Measurements from ENCODE around the gene THBS1. TPM values are rescaled to one million over a fixed set of nuclear protein-coding genes. Genes with fewer than 3 reads are reported as not detected.

THBS1 gene
- polyA plus RNA-seq (2013), result 2.3 TPM

DNA sequence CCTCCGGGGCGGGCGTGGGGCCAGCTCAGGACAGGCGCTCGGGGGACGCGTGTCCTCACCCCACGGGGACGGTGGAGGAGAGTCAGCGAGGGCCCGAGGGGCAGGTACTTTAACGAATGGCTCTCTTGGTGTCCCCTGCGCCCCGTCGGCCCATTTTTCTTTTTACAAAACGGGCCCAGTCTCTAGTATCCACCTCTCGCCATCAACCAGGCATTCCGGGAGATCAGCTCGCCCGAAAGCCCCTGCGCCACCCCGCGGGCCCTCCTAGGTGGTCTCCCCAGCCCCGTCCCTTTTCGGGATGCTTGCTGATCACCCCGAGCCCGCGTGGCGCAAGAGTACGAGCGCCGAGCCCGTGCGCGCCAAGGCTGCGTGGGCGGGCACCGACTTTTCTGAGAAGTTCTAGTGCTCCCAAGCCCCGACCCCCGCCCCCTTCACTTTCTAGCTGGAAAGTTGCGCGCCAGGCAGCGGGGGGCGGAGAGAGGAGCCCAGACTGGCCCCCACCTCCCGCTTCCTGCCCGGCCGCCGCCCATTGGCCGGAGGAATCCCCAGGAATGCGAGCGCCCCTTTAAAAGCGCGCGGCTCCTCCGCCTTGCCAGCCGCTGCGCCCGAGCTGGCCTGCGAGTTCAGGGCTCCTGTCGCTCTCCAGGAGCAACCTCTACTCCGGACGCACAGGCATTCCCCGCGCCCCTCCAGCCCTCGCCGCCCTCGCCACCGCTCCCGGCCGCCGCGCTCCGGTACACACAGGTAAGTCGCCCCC lies at the start of gene THBS1:
THBS1 (plus strand) TSS at position 595 of the 757 bp plus-strand sequence. CDS start 779 bp downstream, outside the sequence.
- ChIA-PET CTCF (interaction anchor here (0.7 to 5.2 kb wide), 14 partner anchors 15 to 881 kb away, joined by 3 to 54 read pairs (median 4); no protein-coding TSS in a partner anchor), POLR2A (no interaction called here)
- H3K36me3 ChIP-seq (ENCODE audit: control insufficient read depth in 4 of 4, insufficient read depth in 4 of 4, low read length in 3 of 4), result no peaks in the 10 kb centered on the region
- peaks cover 0 to 4% (median 0%) of the 10 kb centered on the region in 5 experiments for H3K9me3 ChIP-seq (ENCODE audit: control extremely low read depth in 1 of 5, control insufficient read depth in 4 of 5, insufficient read depth in 2 of 5, low read depth in 1 of 5, low read length in 4 of 5)
- DNase-seq, result peak; percentile 24 to 70 (median 57)
- under 1% methylated on average over 65 of the region's 74 CpGs for WGBS (ENCODE audit: insufficient coverage)
- peak within 1 kb of the TSS; percentile 35 to 74 (median 59) for H3K4me3 ChIP-seq (ENCODE audit: control insufficient read depth in 1 of 7, extremely low read depth in 1 of 7, insufficient read depth in 4 of 7, low read depth in 2 of 7, low read length in 6 of 7)
- peaks cover 0 to 17% (median 4%) of the 10 kb centered on the region in 5 experiments for H3K27me3 ChIP-seq (replicated peaks in 2 of 5; ENCODE audit: control insufficient read depth in 4 of 5, insufficient read depth in 5 of 5, low read length in 4 of 5)
- H3K27ac ChIP-seq (ENCODE audit: insufficient read depth in 1 of 2, low read depth in 1 of 2, low read length in 2 of 2, poor library complexity in 1 of 2, severe bottlenecking in 2 of 2), result no peak within 1 kb of the TSS
- H3K4me1 ChIP-seq (ENCODE audit: control extremely low read depth in 1 of 4, control insufficient read depth in 4 of 4, insufficient read depth in 4 of 4, low read length in 3 of 4), result peaks cover 0 to 27% (median 18%) of the 10 kb centered on the region in 4 experiments

DNA sequence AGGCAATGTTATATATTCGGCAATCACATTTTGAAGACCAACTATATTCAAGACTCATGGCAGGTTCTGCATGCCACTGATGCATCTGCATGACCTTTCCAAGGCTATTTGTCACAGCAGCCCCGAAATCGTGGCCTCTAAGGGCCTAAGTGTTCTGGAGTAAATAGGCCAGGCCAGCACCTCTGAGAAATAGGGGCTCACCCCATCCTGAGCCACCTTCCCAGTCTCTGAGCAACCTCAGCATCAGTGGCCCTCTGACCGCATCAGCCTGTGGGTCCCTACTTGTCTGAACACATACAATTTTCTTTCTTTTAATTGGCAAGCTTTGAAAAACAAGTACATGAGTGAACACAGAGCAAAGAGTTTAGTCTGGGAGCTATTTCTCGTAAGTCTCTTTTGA lies 45.9 kb upstream of the THBS1 start:
- Histone ChIP-seq H3K27me3 (replicated peaks in 2 of 5; ENCODE audit: control insufficient read depth in 4 of 5, insufficient read depth in 5 of 5, low read length in 4 of 5) (no peaks in the 10 kb centered on the region), H3K9me3 (ENCODE audit: control extremely low read depth in 1 of 5, control insufficient read depth in 4 of 5, insufficient read depth in 2 of 5, low read depth in 1 of 5, low read length in 4 of 5) (no peaks in the 10 kb centered on the region), H3K4me1 (ENCODE audit: control extremely low read depth in 1 of 4, control insufficient read depth in 4 of 4, insufficient read depth in 4 of 4, low read length in 3 of 4) (no peaks in the 10 kb centered on the region), H3K4me3 (ENCODE audit: control insufficient read depth in 1 of 7, extremely low read depth in 1 of 7, insufficient read depth in 4 of 7, low read depth in 2 of 7, low read length in 6 of 7) (no peak overlapping the region), H3K36me3 (ENCODE audit: control insufficient read depth in 4 of 4, insufficient read depth in 4 of 4, low read length in 3 of 4) (no peaks in the 10 kb centered on the region), H3K27ac (ENCODE audit: insufficient read depth in 1 of 2, low read depth in 1 of 2, low read length in 2 of 2, poor library complexity in 1 of 2, severe bottlenecking in 2 of 2) (no peak overlapping the region)
- ChIA-PET POLR2A (no interaction called here), CTCF (no interaction called here)
- no peak for DNase-seq
- WGBS (ENCODE audit: insufficient coverage), result 100% methylated on average over 5 of the region's 5 CpGs

DNA sequence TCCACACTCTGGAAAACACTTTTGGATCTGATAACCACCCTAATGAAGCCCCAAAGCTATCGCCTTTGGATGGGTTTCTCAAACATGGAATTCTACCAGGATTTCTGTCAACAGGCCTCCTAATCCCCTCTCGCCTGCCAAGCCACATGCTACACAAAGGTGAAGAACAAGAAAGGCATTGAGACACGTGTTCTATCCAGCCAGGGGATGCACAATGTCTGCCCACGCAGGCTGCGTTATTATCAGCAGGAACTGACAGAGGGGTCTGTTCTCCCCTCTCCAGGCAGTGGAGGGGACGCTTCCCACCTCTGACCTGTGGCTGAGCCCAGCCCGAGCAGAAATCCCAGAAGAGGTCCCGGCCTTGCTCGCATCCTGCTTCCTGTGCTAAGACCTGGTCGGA lies 45.4 kb upstream of the THBS1 start:
- DNase-seq, result no peak
- Histone ChIP-seq H3K4me3 (ENCODE audit: control insufficient read depth in 1 of 7, extremely low read depth in 1 of 7, insufficient read depth in 4 of 7, low read depth in 2 of 7, low read length in 6 of 7) (no peak overlapping the region), H3K4me1 (ENCODE audit: control extremely low read depth in 1 of 4, control insufficient read depth in 4 of 4, insufficient read depth in 4 of 4, low read length in 3 of 4) (no peaks in the 10 kb centered on the region), H3K9me3 (ENCODE audit: control extremely low read depth in 1 of 5, control insufficient read depth in 4 of 5, insufficient read depth in 2 of 5, low read depth in 1 of 5, low read length in 4 of 5) (no peaks in the 10 kb centered on the region), H3K36me3 (ENCODE audit: control insufficient read depth in 4 of 4, insufficient read depth in 4 of 4, low read length in 3 of 4) (no peaks in the 10 kb centered on the region), H3K27me3 (replicated peaks in 2 of 5; ENCODE audit: control insufficient read depth in 4 of 5, insufficient read depth in 5 of 5, low read length in 4 of 5) (no peaks in the 10 kb centered on the region), H3K27ac (ENCODE audit: insufficient read depth in 1 of 2, low read depth in 1 of 2, low read length in 2 of 2, poor library complexity in 1 of 2, severe bottlenecking in 2 of 2) (no peak overlapping the region)
- CTCF ChIA-PET, result no interaction called here
- POLR2A ChIA-PET, result no interaction called here
- 96% methylated on average over 9 of the region's 10 CpGs for WGBS (ENCODE audit: insufficient coverage)

DNA sequence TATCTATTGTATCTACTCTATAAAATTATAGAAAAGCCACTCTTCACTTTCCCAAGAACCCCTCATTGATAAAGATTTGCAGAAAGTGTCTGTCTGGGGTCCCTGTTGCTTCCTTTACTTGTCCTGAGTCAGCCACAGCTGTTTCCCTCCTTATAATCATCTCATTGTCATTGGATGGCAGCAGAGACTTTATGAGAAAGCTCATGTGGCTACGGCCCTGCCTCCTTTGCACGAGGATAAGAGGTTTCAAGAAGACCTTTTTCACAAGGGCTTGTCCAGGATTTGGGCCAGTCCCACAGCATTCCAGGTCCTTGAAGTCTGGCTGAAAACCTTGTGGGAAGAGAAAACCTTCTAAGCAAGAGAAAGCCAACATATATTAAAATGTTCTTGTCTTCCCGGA lies 41.9 kb upstream of the THBS1 start:
- no peak for DNase-seq
- POLR2A ChIA-PET, result no interaction called here
- Histone ChIP-seq H3K4me1 (ENCODE audit: control extremely low read depth in 1 of 4, control insufficient read depth in 4 of 4, insufficient read depth in 4 of 4, low read length in 3 of 4) (no peaks in the 10 kb centered on the region), H3K4me3 (ENCODE audit: control insufficient read depth in 1 of 7, extremely low read depth in 1 of 7, insufficient read depth in 4 of 7, low read depth in 2 of 7, low read length in 6 of 7) (no peak overlapping the region), H3K36me3 (ENCODE audit: control insufficient read depth in 4 of 4, insufficient read depth in 4 of 4, low read length in 3 of 4) (no peaks in the 10 kb centered on the region), H3K27me3 (replicated peaks in 2 of 5; ENCODE audit: control insufficient read depth in 4 of 5, insufficient read depth in 5 of 5, low read length in 4 of 5) (no peaks in the 10 kb centered on the region), H3K9me3 (ENCODE audit: control extremely low read depth in 1 of 5, control insufficient read depth in 4 of 5, insufficient read depth in 2 of 5, low read depth in 1 of 5, low read length in 4 of 5) (no peaks in the 10 kb centered on the region), H3K27ac (ENCODE audit: insufficient read depth in 1 of 2, low read depth in 1 of 2, low read length in 2 of 2, poor library complexity in 1 of 2, severe bottlenecking in 2 of 2) (no peak overlapping the region)
- CTCF ChIA-PET, result no interaction called here
- 100% methylated on average over 2 of the region's 3 CpGs for WGBS (ENCODE audit: insufficient coverage)

DNA sequence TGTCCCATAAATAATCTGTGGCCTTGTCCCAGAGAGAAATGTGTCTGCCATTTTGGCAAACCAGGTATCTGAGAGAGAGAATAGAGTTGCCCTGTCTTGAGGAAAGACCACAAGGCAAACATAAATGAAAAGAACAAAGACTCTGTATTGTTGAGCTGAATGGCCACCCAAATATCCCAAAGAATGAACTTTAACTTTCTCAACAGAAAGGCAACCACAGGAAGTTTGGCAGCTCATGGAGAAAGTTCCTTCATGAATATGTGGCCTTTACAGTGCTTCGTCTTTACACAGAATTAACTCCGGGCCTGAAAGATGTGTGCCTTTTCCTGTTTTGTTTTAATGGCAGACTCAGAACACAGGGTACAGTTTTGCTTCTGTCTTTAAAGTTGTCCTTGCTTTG lies 41.4 kb upstream of the THBS1 start:
- CTCF ChIA-PET, result no interaction called here

DNA sequence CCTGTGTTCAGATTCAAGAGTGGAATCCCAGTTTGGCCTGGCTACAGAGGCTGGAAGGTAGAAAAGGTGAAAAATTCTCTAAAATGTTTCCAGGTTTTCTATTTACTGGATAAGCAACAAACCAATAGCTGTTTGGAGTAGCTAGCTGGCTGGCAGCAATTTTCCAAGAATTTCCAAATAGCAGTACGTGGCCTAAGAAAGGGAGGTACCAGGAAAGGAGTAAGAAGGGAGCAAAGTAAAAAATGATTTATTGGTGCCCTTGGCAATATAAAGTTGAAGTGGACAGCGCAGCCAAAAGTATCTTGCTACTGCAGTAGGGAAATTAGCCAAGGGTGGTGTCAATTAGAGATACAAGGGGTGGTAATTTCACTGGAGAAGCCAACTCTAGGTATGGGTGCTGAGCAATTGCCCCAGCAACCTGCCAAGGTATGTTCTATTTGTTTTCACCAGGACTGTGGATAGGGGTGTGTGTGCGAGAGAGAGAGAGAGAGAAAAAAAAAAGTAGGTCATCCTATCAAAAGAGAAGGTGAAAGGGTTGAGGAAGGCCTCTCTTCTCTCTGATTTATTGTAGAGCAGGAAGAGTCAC lies 40.8 kb upstream of the THBS1 start:
- 91% methylated on average over 2 of the region's 3 CpGs for WGBS (ENCODE audit: insufficient coverage)
- CTCF ChIA-PET, result no interaction called here
- no peaks in the 10 kb centered on the region for H3K27me3 ChIP-seq (replicated peaks in 2 of 5; ENCODE audit: control insufficient read depth in 4 of 5, insufficient read depth in 5 of 5, low read length in 4 of 5)

More for the DNA sequence above, 41.4 kb upstream of the THBS1 start:
- H3K4me3 ChIP-seq (ENCODE audit: control insufficient read depth in 1 of 7, extremely low read depth in 1 of 7, insufficient read depth in 4 of 7, low read depth in 2 of 7, low read length in 6 of 7), result no peak overlapping the region
- POLR2A ChIA-PET, result no interaction called here
- H3K36me3 ChIP-seq (ENCODE audit: control insufficient read depth in 4 of 4, insufficient read depth in 4 of 4, low read length in 3 of 4), result no peaks in the 10 kb centered on the region
- peaks cover 0 to under 1% (median 0%) of the 10 kb centered on the region in 5 experiments for H3K9me3 ChIP-seq (ENCODE audit: control extremely low read depth in 1 of 5, control insufficient read depth in 4 of 5, insufficient read depth in 2 of 5, low read depth in 1 of 5, low read length in 4 of 5)
- no peak overlapping the region for H3K27ac ChIP-seq (ENCODE audit: insufficient read depth in 1 of 2, low read depth in 1 of 2, low read length in 2 of 2, poor library complexity in 1 of 2, severe bottlenecking in 2 of 2)
- WGBS (ENCODE audit: insufficient coverage), result 100% methylated on average over 2 of the region's 2 CpGs
- no peaks in the 10 kb centered on the region for H3K27me3 ChIP-seq (replicated peaks in 2 of 5; ENCODE audit: control insufficient read depth in 4 of 5, insufficient read depth in 5 of 5, low read length in 4 of 5)
- H3K4me1 ChIP-seq (ENCODE audit: control extremely low read depth in 1 of 4, control insufficient read depth in 4 of 4, insufficient read depth in 4 of 4, low read length in 3 of 4), result no peaks in the 10 kb centered on the region
- DNase-seq, result no peak

DNA sequence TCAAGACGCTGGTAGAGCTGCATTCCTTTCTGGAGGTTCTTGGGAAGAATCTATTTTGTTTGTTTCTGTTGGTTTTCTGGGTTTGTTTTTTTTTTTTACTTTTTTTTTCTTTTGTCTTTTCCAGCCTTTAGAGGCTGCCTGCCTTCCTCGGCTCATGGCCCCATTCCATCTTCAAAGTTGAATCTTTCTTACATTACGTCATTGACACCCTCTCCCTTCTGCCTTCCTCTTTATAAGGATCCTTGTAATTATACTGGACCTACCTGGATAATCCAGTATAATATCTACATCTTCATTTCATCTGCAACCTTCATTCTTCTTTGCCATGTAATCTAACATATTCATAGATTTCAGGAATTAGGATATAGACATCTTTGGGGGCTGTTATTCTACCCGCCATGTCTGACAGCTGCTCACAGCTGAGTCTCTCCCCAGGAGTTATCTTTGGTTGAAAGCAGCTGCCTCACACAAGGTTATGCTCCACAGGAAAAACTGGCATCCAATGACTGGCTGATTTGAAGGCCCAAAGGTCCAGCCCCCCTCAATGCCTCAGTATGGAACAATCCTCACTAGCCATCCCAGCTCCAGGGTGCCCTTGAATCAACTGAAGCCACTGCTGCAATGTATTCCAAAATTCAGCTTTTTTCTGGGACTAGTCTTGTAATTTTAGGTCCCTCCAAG lies 38.4 kb upstream of the THBS1 start:
- POLR2A ChIA-PET, result no interaction called here
- DNase-seq, result no peak
- 100% methylated on average over 2 of the region's 4 CpGs for WGBS (ENCODE audit: insufficient coverage)
- Histone ChIP-seq H3K27me3 (replicated peaks in 2 of 5; ENCODE audit: control insufficient read depth in 4 of 5, insufficient read depth in 5 of 5, low read length in 4 of 5) (no peaks in the 10 kb centered on the region), H3K4me1 (ENCODE audit: control extremely low read depth in 1 of 4, control insufficient read depth in 4 of 4, insufficient read depth in 4 of 4, low read length in 3 of 4) (no peaks in the 10 kb centered on the region), H3K4me3 (ENCODE audit: control insufficient read depth in 1 of 7, extremely low read depth in 1 of 7, insufficient read depth in 4 of 7, low read depth in 2 of 7, low read length in 6 of 7) (no peak overlapping the region), H3K9me3 (ENCODE audit: control extremely low read depth in 1 of 5, control insufficient read depth in 4 of 5, insufficient read depth in 2 of 5, low read depth in 1 of 5, low read length in 4 of 5) (peaks cover 0 to 7% (median 3%) of the 10 kb centered on the region in 5 experiments), H3K36me3 (ENCODE audit: control insufficient read depth in 4 of 4, insufficient read depth in 4 of 4, low read length in 3 of 4) (no peaks in the 10 kb centered on the region), H3K27ac (ENCODE audit: insufficient read depth in 1 of 2, low read depth in 1 of 2, low read length in 2 of 2, poor library complexity in 1 of 2, severe bottlenecking in 2 of 2) (no peak overlapping the region)
- CTCF ChIA-PET, result interaction anchor here (0.6 kb wide), 1 partner anchor 492 kb away, joined by 4 read pairs; no protein-coding TSS in a partner anchor

More for the DNA sequence above, 40.8 kb upstream of the THBS1 start:
- DNase-seq, result no peak
- peaks cover 0 to 5% (median under 1%) of the 10 kb centered on the region in 5 experiments for H3K9me3 ChIP-seq (ENCODE audit: control extremely low read depth in 1 of 5, control insufficient read depth in 4 of 5, insufficient read depth in 2 of 5, low read depth in 1 of 5, low read length in 4 of 5)
- no peaks in the 10 kb centered on the region for H3K36me3 ChIP-seq (ENCODE audit: control insufficient read depth in 4 of 4, insufficient read depth in 4 of 4, low read length in 3 of 4)
- H3K27ac ChIP-seq (ENCODE audit: insufficient read depth in 1 of 2, low read depth in 1 of 2, low read length in 2 of 2, poor library complexity in 1 of 2, severe bottlenecking in 2 of 2), result no peak overlapping the region
- no peaks in the 10 kb centered on the region for H3K4me1 ChIP-seq (ENCODE audit: control extremely low read depth in 1 of 4, control insufficient read depth in 4 of 4, insufficient read depth in 4 of 4, low read length in 3 of 4)
- H3K4me3 ChIP-seq (ENCODE audit: control insufficient read depth in 1 of 7, extremely low read depth in 1 of 7, insufficient read depth in 4 of 7, low read depth in 2 of 7, low read length in 6 of 7), result no peak overlapping the region
- POLR2A ChIA-PET, result no interaction called here
